ENCODE results near the gene MAP6. TPM values are rescaled to one million over a fixed set of nuclear protein-coding genes. Genes with fewer than 3 reads are reported as not detected.
"Not testable (repeated sequence)": the region's sequence is repeated elsewhere in the genome, so short reads cannot be mapped to it uniquely, and the experiment has no call there.

MAP6 gene
- total RNA-seq, 1 donor from 2014 or later: 2.1 TPM

DNA sequence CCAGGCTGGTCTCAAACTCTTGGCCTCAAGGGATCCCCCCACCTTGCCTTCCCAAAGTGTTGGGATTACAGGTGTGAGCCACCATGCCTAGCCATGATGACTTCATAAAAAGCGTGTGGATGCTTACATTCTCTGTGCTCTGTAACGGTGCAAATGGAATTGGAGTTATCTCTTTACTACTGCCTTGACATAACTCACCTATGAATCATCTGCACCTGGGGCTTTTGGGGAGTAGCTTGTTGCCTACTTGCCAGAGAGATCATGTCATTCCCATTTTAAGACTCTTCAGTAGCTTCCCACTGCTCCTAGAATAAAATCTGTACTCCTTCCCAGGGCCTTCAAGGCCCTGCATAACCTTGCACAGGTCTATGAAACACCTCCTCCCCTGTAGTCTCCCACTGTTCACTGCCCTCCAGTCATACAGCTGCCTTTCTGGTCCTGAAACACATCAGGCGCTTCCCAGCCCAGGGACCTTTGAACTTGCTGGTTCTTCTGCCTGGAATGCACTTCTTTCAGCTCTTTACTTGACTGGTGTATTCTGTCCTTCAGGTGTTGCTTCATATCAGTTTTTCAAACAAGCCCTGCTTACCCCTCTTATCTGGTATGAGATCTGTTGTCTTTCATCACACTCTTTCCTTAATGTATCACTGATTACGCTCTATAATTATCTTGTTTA lies 29.2 kb upstream of the MAP6 start:
- Histone ChIP-seq H3K36me3 (ENCODE audit: control insufficient read depth in 3 of 3, insufficient read depth in 3 of 3, low read length in 3 of 3) (no peaks in the 10 kb centered on the region), H3K27me3 (ENCODE audit: control insufficient read depth in 3 of 3, insufficient read depth in 3 of 3, low read length in 3 of 3) (peaks cover 0 to 4% (median 3%) of the 10 kb centered on the region in 3 donors), H3K9ac (ENCODE audit: low read depth in 1 of 3, low read length in 3 of 3) (no peak overlapping the region), H3K4me3 (ENCODE audit: low read length in 3 of 3) (no peak overlapping the region), H3K27ac (ENCODE audit: low read depth, low read length) (no peak overlapping the region), H3K9me3 (ENCODE audit: control insufficient read depth in 3 of 3, low read length in 3 of 3) (no peaks in the 10 kb centered on the region), H3K4me1 (ENCODE audit: control insufficient read depth in 3 of 3, insufficient read depth in 3 of 3, low read length in 3 of 3) (no peaks in the 10 kb centered on the region)

DNA sequence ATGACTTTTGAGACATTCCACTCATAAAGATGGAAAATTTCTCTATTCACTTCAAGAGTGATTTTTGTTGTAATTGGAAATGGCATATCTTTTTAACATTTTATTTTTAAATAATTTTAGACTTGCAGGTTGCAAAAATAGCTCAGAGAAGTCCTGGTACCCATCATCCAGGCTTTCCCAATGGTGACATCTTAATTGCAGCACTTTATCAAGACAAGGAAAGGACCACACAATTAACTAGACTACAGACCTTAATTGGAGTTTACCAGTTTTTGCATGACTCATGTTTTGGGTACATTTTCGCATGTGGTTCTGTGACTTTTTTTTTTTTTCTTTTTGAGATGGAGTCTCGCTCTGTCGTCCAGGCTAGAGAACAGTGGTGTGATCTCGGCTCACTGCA lies 23.0 kb upstream of the MAP6 start:
- H3K9ac ChIP-seq (ENCODE audit: low read depth in 1 of 3, low read length in 3 of 3): no peak overlapping the region
- H3K4me1 ChIP-seq (ENCODE audit: control insufficient read depth in 3 of 3, insufficient read depth in 3 of 3, low read length in 3 of 3): no peaks in the 10 kb centered on the region
- H3K4me3 ChIP-seq (ENCODE audit: low read length in 3 of 3): no peak overlapping the region
- H3K9me3 ChIP-seq (ENCODE audit: control insufficient read depth in 3 of 3, low read length in 3 of 3): no peaks in the 10 kb centered on the region
- no peak overlapping the region for H3K27ac ChIP-seq (ENCODE audit: low read depth, low read length)
- no peaks in the 10 kb centered on the region for H3K36me3 ChIP-seq (ENCODE audit: control insufficient read depth in 3 of 3, insufficient read depth in 3 of 3, low read length in 3 of 3)
- peaks cover 0 to 8% (median 3%) of the 10 kb centered on the region in 3 donors for H3K27me3 ChIP-seq (ENCODE audit: control insufficient read depth in 3 of 3, insufficient read depth in 3 of 3, low read length in 3 of 3)

DNA sequence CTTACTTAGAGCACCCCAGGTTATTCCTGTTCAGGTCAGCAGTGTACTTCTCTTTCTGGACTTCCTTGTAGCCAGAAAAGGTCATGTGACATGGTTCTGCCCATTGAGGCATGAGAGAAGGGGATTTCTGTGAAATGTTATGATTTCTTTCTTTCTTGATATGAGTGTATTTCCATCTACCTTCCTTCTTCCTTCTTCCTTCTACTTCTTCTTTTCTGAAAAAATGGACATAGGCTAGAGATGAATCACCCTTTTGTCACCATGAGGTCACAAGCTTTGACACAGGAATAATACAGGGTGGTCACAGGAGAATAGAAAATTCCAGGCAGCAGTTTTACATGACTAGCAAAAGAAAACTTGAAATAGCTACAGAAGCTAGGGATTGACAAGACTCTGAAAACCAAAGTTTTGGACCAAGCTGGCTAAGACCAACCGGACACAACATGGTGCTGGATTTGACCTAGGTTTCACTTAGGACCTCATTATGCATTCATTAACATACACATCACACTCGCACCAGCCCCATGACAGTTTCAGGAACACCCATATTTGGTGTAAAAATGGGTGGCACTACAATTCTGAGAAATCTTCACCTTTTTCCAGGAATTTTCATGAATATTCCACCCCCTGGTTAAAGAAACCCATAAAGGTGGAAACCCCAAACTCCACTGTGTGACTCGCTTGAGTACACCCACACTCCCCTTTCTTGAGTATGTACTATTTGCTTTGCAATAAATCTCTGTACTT lies 21.2 kb upstream of the MAP6 start:
- Histone ChIP-seq H3K27ac (ENCODE audit: low read depth, low read length) (no peak overlapping the region), H3K36me3 (ENCODE audit: control insufficient read depth in 3 of 3, insufficient read depth in 3 of 3, low read length in 3 of 3) (no peaks in the 10 kb centered on the region), H3K4me1 (ENCODE audit: control insufficient read depth in 3 of 3, insufficient read depth in 3 of 3, low read length in 3 of 3) (no peaks in the 10 kb centered on the region), H3K9ac (ENCODE audit: low read depth in 1 of 3, low read length in 3 of 3) (no peak overlapping the region), H3K4me3 (ENCODE audit: low read length in 3 of 3) (no peak overlapping the region), H3K27me3 (ENCODE audit: control insufficient read depth in 3 of 3, insufficient read depth in 3 of 3, low read length in 3 of 3) (peaks cover 0 to 8% (median 3%) of the 10 kb centered on the region in 3 donors), H3K9me3 (ENCODE audit: control insufficient read depth in 3 of 3, low read length in 3 of 3) (no peaks in the 10 kb centered on the region)

DNA sequence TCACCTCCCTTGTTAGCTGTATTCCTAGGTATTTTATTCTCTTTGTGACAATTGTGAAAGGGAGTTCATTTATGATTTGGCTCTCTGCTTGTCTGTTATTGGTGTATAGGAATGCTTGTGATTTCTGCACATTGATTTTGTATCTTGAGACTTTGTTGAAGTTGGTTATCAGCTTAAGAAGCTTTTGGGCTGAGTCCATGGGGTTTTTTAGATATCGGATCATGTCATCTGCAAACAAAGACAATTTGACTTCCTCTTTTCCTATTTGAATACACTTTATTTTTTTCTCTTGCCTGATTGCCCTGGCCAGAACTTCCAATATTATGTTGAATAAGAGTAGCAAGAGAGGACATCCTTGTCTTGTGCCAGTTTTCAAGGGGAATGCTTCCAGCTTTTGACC lies 15.0 kb upstream of the MAP6 start:
- H3K9me3 ChIP-seq (ENCODE audit: control insufficient read depth in 3 of 3, low read length in 3 of 3); H3K4me1 ChIP-seq (ENCODE audit: control insufficient read depth in 3 of 3, insufficient read depth in 3 of 3, low read length in 3 of 3); H3K9ac ChIP-seq (ENCODE audit: low read depth in 1 of 3, low read length in 3 of 3); H3K4me3 ChIP-seq (ENCODE audit: low read length in 3 of 3); H3K36me3 ChIP-seq (ENCODE audit: control insufficient read depth in 3 of 3, insufficient read depth in 3 of 3, low read length in 3 of 3); H3K27ac ChIP-seq (ENCODE audit: low read depth, low read length): not testable (repeated sequence)
- peaks cover 6 to 15% (median 9%) of the 10 kb centered on the region in 3 donors for H3K27me3 ChIP-seq (ENCODE audit: control insufficient read depth in 3 of 3, insufficient read depth in 3 of 3, low read length in 3 of 3)

DNA sequence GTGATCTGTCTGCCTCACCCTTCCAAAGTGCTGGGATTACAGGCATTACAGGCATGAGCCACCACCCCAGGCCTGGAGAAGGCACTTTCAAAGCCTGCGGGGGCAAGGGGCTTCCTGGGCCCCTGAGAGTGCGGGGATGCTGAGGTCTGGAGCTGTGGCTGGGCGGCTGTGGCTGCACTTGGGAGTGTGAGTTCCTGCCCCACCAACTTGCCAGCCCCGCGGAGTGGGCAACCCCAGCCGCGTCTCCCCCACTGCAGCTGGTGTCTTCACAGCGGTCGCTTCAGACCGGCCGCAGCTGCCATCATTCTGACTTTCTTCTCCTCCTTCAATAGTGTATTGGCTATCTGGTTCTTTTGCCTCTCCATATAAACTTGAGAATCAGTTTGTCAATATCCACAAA lies 10.7 kb upstream of the MAP6 start:
- no peak overlapping the region for H3K4me3 ChIP-seq (ENCODE audit: low read length in 3 of 3)
- no peaks in the 10 kb centered on the region for H3K9me3 ChIP-seq (ENCODE audit: control insufficient read depth in 3 of 3, low read length in 3 of 3)
- H3K9ac ChIP-seq (ENCODE audit: low read depth in 1 of 3, low read length in 3 of 3): no peak overlapping the region
- peaks cover 10 to 20% (median 17%) of the 10 kb centered on the region in 3 donors for H3K27me3 ChIP-seq (ENCODE audit: control insufficient read depth in 3 of 3, insufficient read depth in 3 of 3, low read length in 3 of 3)
- no peak overlapping the region for H3K27ac ChIP-seq (ENCODE audit: low read depth, low read length)
- no peaks in the 10 kb centered on the region for H3K36me3 ChIP-seq (ENCODE audit: control insufficient read depth in 3 of 3, insufficient read depth in 3 of 3, low read length in 3 of 3)
- no peaks in the 10 kb centered on the region for H3K4me1 ChIP-seq (ENCODE audit: control insufficient read depth in 3 of 3, insufficient read depth in 3 of 3, low read length in 3 of 3)

DNA sequence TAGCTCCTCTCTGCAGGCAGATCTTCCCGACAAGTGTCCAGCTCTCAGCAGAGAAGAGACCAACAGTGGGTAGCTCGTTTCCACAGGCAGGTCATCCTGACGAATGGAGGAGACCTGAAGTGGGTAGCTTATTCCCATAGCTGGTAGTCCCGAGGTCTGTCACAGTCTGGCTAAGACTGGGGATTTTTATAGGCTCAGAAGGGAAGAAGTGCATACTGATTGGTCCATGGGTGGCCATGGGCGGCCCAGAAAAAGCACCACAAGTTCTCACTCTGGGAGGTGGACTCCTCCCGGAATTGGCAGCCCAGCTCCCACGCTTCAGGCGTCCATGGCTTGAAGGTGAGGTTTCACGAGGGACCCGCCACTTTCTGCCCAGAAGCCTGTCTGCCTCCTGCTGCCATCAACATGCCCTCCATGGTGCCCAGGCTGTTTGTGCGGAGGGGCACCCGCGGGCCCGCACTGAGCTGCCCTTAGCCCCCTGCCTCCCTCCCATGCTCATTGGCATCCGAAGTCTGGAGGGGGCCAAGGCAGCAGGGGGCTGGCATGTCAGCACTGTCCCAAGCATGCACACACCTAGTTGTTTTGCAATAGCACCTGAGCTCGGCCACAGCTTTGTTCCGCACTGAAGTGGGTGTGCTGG lies 9.9 kb upstream of the MAP6 start:
- H3K4me1 ChIP-seq (ENCODE audit: control insufficient read depth in 3 of 3, insufficient read depth in 3 of 3, low read length in 3 of 3): no peaks in the 10 kb centered on the region
- H3K4me3 ChIP-seq (ENCODE audit: low read length in 3 of 3): no peak overlapping the region
- peaks cover 10 to 20% (median 17%) of the 10 kb centered on the region in 3 donors for H3K27me3 ChIP-seq (ENCODE audit: control insufficient read depth in 3 of 3, insufficient read depth in 3 of 3, low read length in 3 of 3)
- H3K9me3 ChIP-seq (ENCODE audit: control insufficient read depth in 3 of 3, low read length in 3 of 3): no peaks in the 10 kb centered on the region
- H3K36me3 ChIP-seq (ENCODE audit: control insufficient read depth in 3 of 3, insufficient read depth in 3 of 3, low read length in 3 of 3): no peaks in the 10 kb centered on the region
- no peak overlapping the region for H3K9ac ChIP-seq (ENCODE audit: low read depth in 1 of 3, low read length in 3 of 3)
- H3K27ac ChIP-seq (ENCODE audit: low read depth, low read length): no peak overlapping the region

DNA sequence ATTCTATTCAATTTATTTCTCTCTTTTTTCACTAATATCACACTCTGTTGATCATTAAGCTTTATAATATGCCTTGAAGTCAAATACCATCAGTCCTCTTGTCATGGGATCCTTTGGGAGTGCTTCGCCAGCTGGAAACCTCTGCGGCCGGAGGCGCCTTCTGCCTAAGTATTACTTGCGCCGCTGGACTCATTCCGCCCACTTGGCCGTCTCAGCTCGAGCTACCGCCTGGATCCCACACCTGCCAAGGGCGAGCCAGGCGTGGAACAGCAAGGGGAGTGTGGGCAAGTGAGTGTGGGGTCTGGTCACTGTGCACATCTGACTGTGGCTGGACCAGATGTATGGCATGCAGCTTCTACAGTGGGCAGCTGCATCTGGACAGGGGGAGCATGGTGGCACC lies 9.1 kb upstream of the MAP6 start:
- no peak overlapping the region for H3K9ac ChIP-seq (ENCODE audit: low read depth in 1 of 3, low read length in 3 of 3)
- no peaks in the 10 kb centered on the region for H3K4me1 ChIP-seq (ENCODE audit: control insufficient read depth in 3 of 3, insufficient read depth in 3 of 3, low read length in 3 of 3)
- no peak overlapping the region for H3K4me3 ChIP-seq (ENCODE audit: low read length in 3 of 3)
- H3K36me3 ChIP-seq (ENCODE audit: control insufficient read depth in 3 of 3, insufficient read depth in 3 of 3, low read length in 3 of 3): no peaks in the 10 kb centered on the region
- no peak overlapping the region for H3K27ac ChIP-seq (ENCODE audit: low read depth, low read length)
- no peaks in the 10 kb centered on the region for H3K9me3 ChIP-seq (ENCODE audit: control insufficient read depth in 3 of 3, low read length in 3 of 3)
- peaks cover 10 to 20% (median 17%) of the 10 kb centered on the region in 3 donors for H3K27me3 ChIP-seq (ENCODE audit: control insufficient read depth in 3 of 3, insufficient read depth in 3 of 3, low read length in 3 of 3)

DNA sequence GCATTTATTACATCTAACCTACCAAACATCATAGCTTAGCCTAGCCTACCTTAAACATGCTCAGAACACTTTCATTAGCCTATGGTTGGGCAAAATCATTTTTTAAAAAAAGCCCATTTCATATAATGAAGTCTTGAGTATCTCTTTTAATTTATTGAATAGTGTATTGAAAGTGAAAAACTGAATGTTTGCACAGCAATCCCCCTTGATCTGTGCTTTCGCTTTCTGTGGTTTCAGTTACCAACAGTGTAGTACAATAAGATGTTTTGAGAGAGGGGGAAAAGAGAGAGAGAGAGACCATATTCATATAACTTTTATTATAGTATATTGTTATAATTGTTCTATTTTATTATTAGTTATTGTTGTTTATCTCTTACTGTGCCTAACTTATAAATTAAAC lies 8.4 kb upstream of the MAP6 start:
- H3K4me3 ChIP-seq (ENCODE audit: low read length in 3 of 3): no peak overlapping the region
- H3K4me1 ChIP-seq (ENCODE audit: control insufficient read depth in 3 of 3, insufficient read depth in 3 of 3, low read length in 3 of 3): no peaks in the 10 kb centered on the region
- H3K27me3 ChIP-seq (ENCODE audit: control insufficient read depth in 3 of 3, insufficient read depth in 3 of 3, low read length in 3 of 3): peaks cover 10 to 20% (median 17%) of the 10 kb centered on the region in 3 donors
- no peaks in the 10 kb centered on the region for H3K36me3 ChIP-seq (ENCODE audit: control insufficient read depth in 3 of 3, insufficient read depth in 3 of 3, low read length in 3 of 3)
- H3K9ac ChIP-seq (ENCODE audit: low read depth in 1 of 3, low read length in 3 of 3): no peak overlapping the region
- H3K9me3 ChIP-seq (ENCODE audit: control insufficient read depth in 3 of 3, low read length in 3 of 3): no peaks in the 10 kb centered on the region
- H3K27ac ChIP-seq (ENCODE audit: low read depth, low read length): no peak overlapping the region

DNA sequence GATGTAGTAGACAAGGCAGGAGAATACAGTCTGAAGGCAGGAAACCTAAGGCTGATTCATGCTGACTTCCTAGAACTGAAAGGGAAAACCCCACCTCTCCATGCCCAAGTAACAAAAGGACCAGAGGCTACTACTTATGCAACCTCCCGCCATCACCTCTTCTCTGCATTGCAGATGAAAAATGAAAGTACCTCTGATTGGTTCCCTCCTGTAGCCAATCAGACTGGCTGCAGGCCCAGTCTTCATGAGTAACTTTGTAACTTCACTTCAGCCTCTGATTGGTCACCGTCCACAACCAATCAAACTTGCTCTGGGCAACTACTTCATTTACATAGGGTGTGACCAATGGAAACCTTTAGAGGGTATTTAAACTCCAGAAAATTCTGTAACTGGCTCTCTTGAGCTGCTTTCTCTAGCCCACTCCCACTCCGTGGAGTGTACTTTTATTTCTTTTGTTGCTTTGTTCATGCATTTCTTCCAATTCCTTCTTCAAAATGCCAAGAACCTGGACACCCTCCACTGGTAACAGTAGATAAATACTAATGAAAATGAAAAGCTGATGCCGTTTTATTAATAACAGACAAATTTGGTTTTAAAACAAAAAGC lies 5.2 kb upstream of the MAP6 start:
- Histone ChIP-seq H3K36me3 (ENCODE audit: control insufficient read depth in 3 of 3, insufficient read depth in 3 of 3, low read length in 3 of 3) (no peaks in the 10 kb centered on the region), H3K9ac (ENCODE audit: low read depth in 1 of 3, low read length in 3 of 3) (no peak overlapping the region), H3K4me3 (ENCODE audit: low read length in 3 of 3) (no peak overlapping the region), H3K9me3 (ENCODE audit: control insufficient read depth in 3 of 3, low read length in 3 of 3) (no peaks in the 10 kb centered on the region), H3K27ac (ENCODE audit: low read depth, low read length) (no peak overlapping the region), H3K27me3 (ENCODE audit: control insufficient read depth in 3 of 3, insufficient read depth in 3 of 3, low read length in 3 of 3) (peaks cover 29 to 38% (median 30%) of the 10 kb centered on the region in 3 donors), H3K4me1 (ENCODE audit: control insufficient read depth in 3 of 3, insufficient read depth in 3 of 3, low read length in 3 of 3) (peaks cover 0 to under 1% (median 0%) of the 10 kb centered on the region in 3 donors)

Measured in skeletal muscle tissue (tissue), 4 donors.